MM.1S (cell line): ENCODE results near the gene SALL4.

ENCODE experiments used
- DNase-seq: peaks from one replicate; pipeline ENCODE4 v3.0.0-alpha.2; 2015
- H2AFZ ChIP-seq: fragments of 300-600 bp; sonication (generic); 2 replicates; pipeline ENCODE4 v1.6.0; 2016; ENCODE audit warnings: antibody characterized with exemption, low read length
- H3F3A ChIP-seq: fragments of 300-600 bp; sonication (generic); 2 replicates; pipeline ENCODE4 v1.6.1; 2016; ENCODE audit warnings: mild to moderate bottlenecking, antibody characterized with exemption, low read length, moderate library complexity, mixed read lengths; ENCODE audit not compliant: insufficient read depth
- H3K27ac ChIP-seq: fragments of 300-600 bp; sonication (generic); 2 replicates; pipeline ENCODE4 v1.5.1; 2016; ENCODE audit warnings: mild to moderate bottlenecking, low read length
- H3K27me3 ChIP-seq: fragments of 300-600 bp; sonication (generic); replicated peaks from 2 replicates; pipeline ENCODE4 v1.6.0; 2016; ENCODE audit warnings: low read length; ENCODE audit not compliant: insufficient read depth
- H3K36me3 ChIP-seq: fragments of 300-600 bp; sonication (generic); replicated peaks from 2 replicates; pipeline ENCODE4 v1.6.1; 2016; ENCODE audit warnings: mild to moderate bottlenecking, low read length, mixed read lengths; ENCODE audit not compliant: insufficient read depth
- H3K4me1 ChIP-seq: fragments of 300-600 bp; sonication (generic); 2 replicates; pipeline ENCODE4 v1.6.1; 2016; ENCODE audit warnings: low read length, mixed read lengths
- H3K4me2 ChIP-seq: fragments of 300-600 bp; sonication (generic); 2 replicates; pipeline ENCODE4 v1.6.0; 2016; ENCODE audit warnings: low read depth, low read length
- H3K4me3 ChIP-seq: fragments of 300-600 bp; sonication (generic); 2 replicates; pipeline ENCODE4 v1.5.1; 2016; ENCODE audit warnings: low read length, mixed read lengths
- H3K79me2 ChIP-seq: fragments of 300-600 bp; sonication (generic); 2 replicates; pipeline ENCODE4 v1.6.1; 2016; ENCODE audit warnings: mixed run types, low read length, mixed read lengths
- H3K9ac ChIP-seq: fragments of 300-600 bp; sonication (generic); 2 replicates; pipeline ENCODE4 v1.6.1; 2016; ENCODE audit warnings: low read length, mixed read lengths
- H3K9me2 ChIP-seq: fragments of 300-600 bp; sonication (generic); replicated peaks from 2 replicates; pipeline ENCODE4 v1.6.1; 2016; ENCODE audit warnings: mild to moderate bottlenecking, low read length, mixed read lengths; ENCODE audit not compliant: insufficient read depth
- H3K9me3 ChIP-seq: fragments of 300-600 bp; sonication (generic); replicated peaks from 2 replicates; pipeline ENCODE4 v1.6.1; 2016; ENCODE audit warnings: mild to moderate bottlenecking, low read length, mixed read lengths; ENCODE audit not compliant: insufficient read depth
- H4K20me1 ChIP-seq: fragments of 300-600 bp; sonication (generic); 2 replicates; pipeline ENCODE4 v1.6.1; 2016; ENCODE audit warnings: mild to moderate bottlenecking, low read length, moderate library complexity, mixed read lengths; ENCODE audit not compliant: insufficient read depth
- CTCF ChIP-seq: fragments of 300-600 bp; sonication (generic); IDR thresholded peaks from 2 replicates; pipeline ENCODE4 v1.5.1; 2016; ENCODE audit warnings: antibody characterized with exemption, low read length, mixed read lengths
- EZH2 ChIP-seq: fragments of 300-600 bp; sonication (generic); optimal IDR thresholded peaks from 2 replicates; pipeline ENCODE3; 2017; ENCODE audit warnings: low read depth, mild to moderate bottlenecking, antibody characterized with exemption, low read length, mixed read lengths
- EZH2phosphoT487 ChIP-seq: fragments of 300-600 bp; sonication (generic); IDR thresholded peaks from 2 replicates; pipeline ENCODE4 v1.6.1; 2018; ENCODE audit warnings: antibody characterized with exemption, low read length

SALL4 gene

GRCh38 chr20:51749674-51750036 lies 52.7 kb downstream of the SALL4 start:
- no peak overlapping the region for H3K9ac ChIP-seq
- no peaks in the 10 kb centered on the region for H3K79me2 ChIP-seq
- H3K4me3 ChIP-seq = no peak overlapping the region
- H3K9me3 ChIP-seq = no peaks in the 10 kb centered on the region
- no peaks in the 10 kb centered on the region for H3K36me3 ChIP-seq
- no peaks in the 10 kb centered on the region for H3K4me1 ChIP-seq
- H3F3A ChIP-seq = no peaks in the 10 kb centered on the region
- TF ChIP-seq EZH2 (no peak), EZH2phosphoT487 (no peak), CTCF (no peak)
- H3K4me2 ChIP-seq = no peak overlapping the region
- H4K20me1 ChIP-seq = no peaks in the 10 kb centered on the region
- no peak overlapping the region for H2AFZ ChIP-seq
- H3K27me3 ChIP-seq = no peaks in the 10 kb centered on the region
- no peak overlapping the region for H3K27ac ChIP-seq
- no peaks in the 10 kb centered on the region for H3K9me2 ChIP-seq
- DNase-seq = no peak

GRCh38 chr20:51747182-51747911 lies 55.0 kb downstream of the SALL4 start:
- H3K27me3 ChIP-seq = no peaks in the 10 kb centered on the region
- no peaks in the 10 kb centered on the region for H3K36me3 ChIP-seq
- TF ChIP-seq EZH2 (no peak), EZH2phosphoT487 (no peak), CTCF (no peak)
- no peaks in the 10 kb centered on the region for H3K9me2 ChIP-seq
- H3K4me2 ChIP-seq = no peak overlapping the region
- DNase-seq = no peak
- no peak overlapping the region for H3K27ac ChIP-seq
- no peaks in the 10 kb centered on the region for H3F3A ChIP-seq
- no peaks in the 10 kb centered on the region for H3K4me1 ChIP-seq
- H3K9ac ChIP-seq = no peak overlapping the region
- no peaks in the 10 kb centered on the region for H4K20me1 ChIP-seq
- H2AFZ ChIP-seq = no peak overlapping the region
- H3K9me3 ChIP-seq = no peaks in the 10 kb centered on the region
- H3K79me2 ChIP-seq = no peaks in the 10 kb centered on the region
- no peak overlapping the region for H3K4me3 ChIP-seq

- Histone ChIP-seq H3K79me2 (no peaks in the 10 kb centered on the region), H3K9ac (no peak overlapping the region), H3K27ac (no peak overlapping the region), H3F3A (no peaks in the 10 kb centered on the region), H3K4me2 (no peak overlapping the region), H3K36me3 (no peaks in the 10 kb centered on the region), H4K20me1 (no peaks in the 10 kb centered on the region), H3K4me3 (no peak overlapping the region), H3K9me2 (no peaks in the 10 kb centered on the region), H3K27me3 (no peaks in the 10 kb centered on the region), H3K9me3 (no peaks in the 10 kb centered on the region), H3K4me1 (no peaks in the 10 kb centered on the region), H2AFZ (no peak overlapping the region)
- DNase-seq = no peak
- TF ChIP-seq EZH2phosphoT487 (no peak), CTCF (no peak), EZH2 (no peak)
These were observed 56.5 kb downstream of the SALL4 start for GRCh38 chr20:51745804-51746203.
